Stimulated activated CD8-positive, alpha-beta memory T cell treated with anti-CD3 and anti-CD28 coated beads, Interleukin-15, amount 100 ng/mL, for 24 hours (primary cell): ENCODE results near the gene ASS1.

Source experiments
- DNase-seq: peaks from one replicate; pipeline ENCODE4 v3.0.0-alpha.2; 2020; ENCODE audit warnings: low read depth

ASS1 gene

DNA sequence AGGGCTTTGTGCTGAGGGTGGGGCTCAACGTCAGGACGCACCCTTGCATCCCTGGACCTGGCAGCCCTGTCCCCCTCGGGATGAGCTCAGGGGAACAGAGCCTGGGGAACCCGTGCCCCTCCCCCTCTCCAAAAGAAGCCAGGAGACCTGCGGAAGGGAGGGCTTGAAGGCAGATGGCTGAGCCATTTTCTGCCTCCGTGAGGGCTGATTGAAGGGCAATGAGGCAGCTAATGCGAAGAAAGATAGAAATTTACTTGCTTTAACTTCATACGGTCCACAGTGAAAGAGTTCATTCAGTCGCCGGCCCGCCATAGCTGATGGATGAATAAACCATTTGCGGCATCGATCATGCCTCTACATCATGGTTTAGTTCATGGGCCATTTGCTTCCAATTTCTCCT, 28.8 kb downstream of the ASS1 start:
- no peak for DNase-seq

DNA sequence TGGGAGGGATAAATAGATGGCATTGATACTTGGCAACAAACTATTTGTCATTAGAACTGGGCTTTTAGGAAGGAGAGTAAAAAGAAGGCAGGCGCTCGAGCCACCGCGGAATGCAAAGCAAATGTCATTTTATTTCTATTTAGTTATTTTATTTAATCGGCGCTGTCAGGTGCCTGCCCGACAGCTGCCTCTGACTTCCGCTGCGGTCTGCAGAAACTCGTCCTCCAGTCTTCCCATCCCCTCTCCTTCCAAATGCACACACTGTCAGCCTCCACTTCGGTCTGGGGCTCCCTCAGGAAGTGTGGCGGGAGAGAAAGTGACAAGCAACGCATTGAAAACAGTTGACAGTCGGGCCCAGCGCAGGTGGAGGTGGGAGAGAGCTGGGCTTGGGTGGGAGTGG, 29.3 kb downstream of the ASS1 start:
- no peak for DNase-seq

DNA sequence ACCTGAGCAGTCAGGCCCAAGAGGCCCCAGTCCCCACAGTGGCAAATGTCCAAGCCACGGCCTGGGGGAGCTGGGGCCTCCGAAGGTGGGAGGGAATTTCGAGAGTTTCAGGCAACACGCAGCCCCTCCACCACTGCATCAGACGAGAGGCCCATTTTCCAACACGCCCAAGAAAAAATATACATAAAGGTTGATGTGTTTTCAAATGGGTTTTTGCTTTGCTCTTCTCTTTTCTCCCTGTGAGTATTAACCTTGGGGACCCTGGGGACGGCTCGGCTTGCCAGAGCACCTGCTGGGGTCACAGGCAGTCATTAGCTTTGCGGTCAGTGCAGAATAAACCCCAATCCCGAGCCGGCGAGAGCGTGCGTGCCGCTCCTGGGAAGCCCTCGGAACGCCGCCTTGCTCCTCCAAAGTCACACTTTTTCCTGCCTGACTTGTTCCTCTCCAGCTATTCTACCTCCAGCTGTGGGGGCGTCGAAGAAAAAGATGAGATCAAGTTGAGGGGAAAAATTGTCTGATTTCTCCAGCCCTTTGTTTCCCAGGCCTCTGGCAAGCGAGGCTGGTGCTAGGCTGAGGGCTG, 31.5 kb downstream of the ASS1 start:
- no peak for DNase-seq

DNA sequence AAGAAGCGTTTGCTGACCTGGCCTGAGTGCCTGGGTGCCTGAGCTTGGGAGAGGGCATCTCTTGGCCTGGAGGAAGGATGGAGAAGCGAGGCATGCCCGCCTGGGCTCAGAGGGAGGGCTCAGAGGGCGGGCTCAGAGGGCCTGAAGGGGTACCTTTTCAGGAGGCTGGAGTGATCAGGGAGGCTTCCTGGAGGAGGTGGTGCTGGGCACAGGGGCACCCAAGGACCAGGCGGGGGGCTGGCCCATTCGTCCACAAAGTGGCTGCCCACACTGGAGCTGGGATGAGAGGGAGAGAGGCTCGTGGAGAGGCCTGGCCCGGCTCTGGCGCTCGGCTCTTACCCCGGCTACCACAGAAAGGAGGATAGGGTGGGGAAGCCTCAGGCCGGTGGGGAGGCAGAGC, 32.8 kb downstream of the ASS1 start:
- no peak for DNase-seq

DNA sequence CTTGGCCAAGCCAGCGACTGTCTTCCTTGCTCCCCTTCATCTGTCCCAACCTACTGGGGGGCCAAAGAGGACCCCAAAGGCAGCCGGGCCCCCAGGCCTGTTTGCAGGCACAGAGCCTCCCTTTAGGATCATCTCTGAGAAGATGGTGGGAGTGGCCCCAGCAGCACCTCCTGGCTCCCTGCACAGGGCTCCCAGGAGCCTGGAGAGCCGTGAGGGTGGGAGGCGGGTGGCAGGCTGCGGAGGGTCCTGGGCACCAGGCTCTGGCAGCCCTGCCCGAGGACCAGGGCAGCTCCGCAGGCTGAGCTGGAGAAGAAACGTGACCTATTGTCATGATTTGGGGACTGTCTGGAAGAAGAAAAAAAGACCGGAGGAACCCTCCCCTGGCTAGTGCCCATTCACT, 33.4 kb downstream of the ASS1 start:
- DNase-seq, result no peak

DNA sequence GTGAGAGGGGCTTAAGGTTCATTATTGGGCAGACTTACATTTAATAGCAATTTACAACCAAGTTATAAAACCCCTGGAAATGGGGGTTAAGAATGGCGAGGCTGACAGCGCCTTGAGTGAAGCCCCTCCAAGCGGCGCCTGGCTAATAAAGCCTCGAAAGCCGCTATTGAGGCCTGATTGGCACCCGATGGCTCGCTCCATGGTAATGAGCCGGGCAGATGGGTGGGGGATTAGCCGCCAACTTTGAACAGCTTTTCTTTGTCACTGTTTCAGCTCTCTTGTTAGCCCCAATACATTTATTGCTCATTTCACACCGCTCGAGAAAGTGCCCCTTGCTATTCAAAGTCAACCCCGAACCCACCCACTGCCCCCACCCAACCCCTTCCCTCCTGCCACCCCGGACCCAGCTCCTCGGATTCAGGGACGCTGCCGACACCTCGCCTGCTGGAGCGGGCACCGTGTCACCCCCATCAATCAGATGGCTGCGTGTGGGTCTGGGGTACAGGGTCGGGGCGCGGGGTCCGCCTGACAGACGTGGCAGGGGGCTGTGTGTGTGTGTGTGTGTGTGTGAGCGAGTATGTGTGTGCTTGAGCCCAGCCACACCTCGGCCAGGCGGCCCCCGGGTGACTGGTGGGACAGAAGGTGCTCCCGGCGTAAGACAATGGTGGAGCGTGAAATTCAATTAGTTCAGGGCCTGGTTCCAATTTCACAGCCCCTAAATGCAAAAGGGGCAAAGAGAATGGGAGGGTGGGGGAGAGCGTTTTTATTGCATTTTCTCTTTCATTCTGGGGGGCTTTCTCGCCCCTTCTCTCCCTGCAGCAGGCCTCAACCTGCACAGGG, 34.2 kb downstream of the ASS1 start:
- no peak for DNase-seq

DNA sequence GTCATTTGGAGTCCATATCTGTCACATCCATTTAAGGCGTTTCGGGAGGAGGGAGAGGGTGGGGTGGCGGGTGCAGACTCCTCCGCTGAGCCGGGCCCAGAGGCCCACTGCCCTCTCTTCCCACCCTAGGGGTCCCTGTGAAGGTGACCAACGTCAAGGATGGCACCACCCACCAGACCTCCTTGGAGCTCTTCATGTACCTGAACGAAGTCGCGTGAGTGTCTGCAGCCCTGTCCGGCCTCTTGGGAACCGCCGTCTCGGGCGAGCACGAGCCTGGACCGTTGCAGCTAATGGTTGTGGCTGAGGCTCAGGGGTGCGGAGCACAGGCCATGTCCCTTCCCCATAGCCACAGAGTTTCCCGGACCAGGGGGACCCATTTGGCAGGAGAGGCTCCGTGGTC, 34.8 kb downstream of the ASS1 start:
- no peak for DNase-seq

DNA sequence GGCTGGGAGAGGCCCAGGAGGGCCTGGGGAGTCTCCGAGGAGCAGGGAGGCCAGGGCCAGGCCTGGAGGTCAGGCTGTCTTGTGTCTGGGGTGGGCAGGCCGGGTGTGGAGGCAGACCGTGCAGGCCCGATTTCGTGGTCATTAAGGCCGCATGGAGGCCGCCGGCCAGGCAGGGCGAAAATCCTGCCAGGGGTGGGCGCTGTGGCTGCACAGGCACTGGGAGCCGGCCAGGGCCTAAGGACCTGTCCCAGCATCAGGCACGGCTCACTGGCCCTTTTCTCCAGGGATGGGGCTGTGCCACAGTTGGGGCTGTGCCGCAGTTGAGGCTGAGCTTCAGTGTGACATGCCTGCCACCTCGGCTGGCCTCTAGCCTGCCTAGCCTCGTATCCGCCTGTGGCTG, 35.9 kb downstream of the ASS1 start:
- DNase-seq, result no peak

DNA sequence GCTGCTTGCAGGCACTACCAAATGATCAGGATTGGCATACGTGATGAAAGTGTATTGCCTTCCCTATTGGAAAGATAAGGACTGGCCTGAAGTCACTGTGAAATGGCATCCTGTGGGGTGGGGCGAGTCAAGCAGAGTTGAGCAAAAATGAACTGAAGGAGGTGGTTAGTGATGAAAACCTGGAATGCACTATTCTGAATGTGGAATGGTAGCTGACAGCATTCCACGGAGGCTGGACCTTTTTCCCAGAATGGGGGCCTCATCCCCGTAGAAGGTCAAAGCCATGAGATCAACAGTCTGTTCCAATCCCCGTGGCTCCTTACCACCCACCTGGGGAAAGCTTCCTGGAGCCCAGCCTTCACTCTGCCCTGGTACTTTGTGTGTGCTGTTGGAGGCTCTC, 37.7 kb downstream of the ASS1 start:
- DNase-seq, result no peak

DNA sequence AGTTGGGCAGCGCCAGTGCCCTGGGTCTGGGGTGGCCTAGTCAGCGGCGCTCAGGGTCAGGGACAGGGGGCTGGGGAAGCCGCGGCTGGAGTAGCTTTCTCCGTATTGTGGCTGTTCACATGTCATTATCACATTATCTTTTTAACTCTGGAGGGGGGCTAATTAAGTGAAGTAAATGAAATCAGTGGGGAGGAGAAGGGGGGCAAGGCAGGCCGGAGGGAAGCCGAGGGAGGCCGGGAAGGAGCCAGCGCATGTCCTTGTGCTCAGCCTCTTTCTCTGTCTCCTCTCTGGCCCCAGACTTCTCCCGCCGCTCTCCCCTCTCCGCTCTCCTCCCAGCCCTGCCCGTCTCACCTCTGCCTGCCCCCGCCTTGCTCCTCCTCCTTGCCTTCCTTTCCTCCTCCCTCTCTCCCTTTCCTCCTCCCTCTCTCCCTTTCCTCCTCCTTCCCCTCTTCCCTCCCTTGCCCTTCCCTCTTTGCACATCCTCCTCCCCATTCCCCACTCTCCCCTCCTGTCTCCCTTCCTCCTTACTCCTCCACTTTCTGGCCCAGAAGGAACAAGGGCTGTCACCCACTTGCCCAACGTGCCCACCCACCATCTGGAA, 38.7 kb downstream of the ASS1 start:
- no peak for DNase-seq

DNA sequence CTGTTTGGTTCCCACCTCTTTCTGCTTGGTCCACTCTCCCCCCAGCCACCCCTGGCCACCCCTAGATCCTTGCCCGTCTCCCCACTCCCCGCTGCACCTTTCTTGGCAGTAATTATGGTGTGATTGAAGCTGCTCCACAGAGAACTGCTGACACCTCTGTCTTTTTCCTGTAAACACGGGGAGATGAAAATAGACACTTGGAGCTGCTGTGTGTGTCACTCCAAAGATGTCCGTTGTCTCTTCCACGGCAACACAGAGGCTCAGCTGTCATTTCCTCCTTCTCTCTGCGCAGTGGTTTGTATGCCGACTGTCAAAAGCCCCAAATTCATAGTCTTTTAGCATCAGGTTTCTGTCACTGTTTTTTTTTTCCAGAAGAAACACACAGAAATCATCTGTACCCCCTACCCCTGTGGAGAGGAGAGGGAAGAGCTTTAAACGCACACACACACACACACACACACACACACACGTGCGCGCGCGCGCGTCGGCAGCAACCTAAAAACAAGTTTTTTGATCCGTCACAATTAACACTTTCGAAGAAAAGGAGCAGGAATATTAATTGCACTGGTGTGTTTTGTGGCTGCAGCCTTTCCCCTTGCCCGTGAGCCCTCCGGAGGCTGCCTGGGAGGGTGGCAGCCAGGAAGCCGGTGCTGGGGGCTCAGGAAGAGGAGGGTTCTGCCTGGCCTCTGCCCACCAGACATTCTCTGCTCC, 39.8 kb downstream of the ASS1 start:
- no peak for DNase-seq

DNA sequence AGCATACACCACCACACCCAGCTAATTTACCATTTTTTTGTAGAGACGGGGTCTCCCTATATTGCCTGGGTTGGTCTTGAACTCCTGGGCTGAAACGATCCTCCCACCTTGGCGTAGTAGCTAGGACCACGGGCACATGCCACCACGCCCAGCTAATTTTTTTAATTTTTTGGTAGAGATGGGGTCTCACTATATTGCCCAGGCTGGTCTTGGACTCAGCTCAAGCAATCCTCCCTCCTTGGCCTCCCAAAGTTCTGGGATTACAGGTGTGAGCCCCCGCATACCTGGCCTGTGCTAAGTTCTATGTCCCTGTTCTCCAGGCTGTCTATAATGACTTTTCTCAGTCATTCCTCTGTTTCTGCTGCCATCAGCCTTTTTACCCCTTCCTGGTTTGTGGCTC, 41.3 kb downstream of the ASS1 start:
- DNase-seq, result no peak

DNA sequence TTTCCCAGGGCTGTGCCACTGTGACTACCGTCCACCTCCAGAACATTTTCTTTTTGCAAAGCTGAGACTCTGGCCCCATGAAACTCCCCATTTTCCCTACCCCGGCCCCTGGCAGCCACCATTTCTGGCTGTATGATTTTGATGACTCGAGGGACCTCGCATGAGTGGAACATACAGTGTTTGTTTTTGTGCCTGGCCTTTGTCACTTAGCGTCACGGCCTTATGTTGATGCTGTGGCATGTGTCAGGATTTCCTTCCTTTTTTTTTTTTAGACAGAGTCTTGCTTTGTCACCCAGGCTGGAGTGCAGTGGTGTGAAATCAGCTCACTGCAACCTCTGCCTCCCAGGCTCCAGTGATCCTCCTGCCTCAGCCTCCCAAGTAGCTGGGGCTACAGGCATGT, 42.7 kb downstream of the ASS1 start:
- no peak for DNase-seq

DNA sequence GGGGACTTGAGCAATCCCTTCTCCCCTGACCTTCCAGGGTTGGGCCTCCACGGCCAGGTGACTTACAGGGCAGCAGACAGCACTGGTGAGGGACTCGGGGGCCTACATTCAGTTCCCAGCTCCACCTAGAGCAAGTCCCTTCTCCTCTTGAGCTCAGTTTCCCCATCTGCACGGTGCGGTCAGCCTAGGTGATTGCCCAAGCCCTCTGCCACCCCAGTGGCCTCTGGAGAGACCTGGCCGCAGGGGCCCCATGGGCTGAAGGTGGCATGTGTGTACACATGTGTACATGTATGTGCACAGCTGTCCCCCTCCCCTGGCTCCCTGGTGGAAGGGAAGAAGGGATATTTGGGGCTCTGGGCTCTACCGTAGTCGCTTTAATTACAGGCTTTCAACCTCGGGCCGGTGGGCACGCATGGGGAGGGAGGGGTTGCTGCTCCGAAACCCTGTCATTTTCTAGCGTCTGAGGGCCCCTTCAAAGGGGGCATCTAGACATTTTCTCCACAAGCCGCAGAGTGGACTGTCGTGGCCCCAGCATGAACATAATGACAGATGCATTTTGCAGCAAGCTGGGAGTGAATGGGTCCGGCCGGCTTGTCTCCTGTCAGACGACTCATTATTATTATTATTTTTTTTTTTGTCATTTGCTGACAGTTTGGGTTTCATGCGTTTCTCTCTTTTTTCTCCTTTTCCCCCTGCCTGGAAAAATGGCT, 44.0 kb downstream of the ASS1 start:
- DNase-seq, result no peak

DNA sequence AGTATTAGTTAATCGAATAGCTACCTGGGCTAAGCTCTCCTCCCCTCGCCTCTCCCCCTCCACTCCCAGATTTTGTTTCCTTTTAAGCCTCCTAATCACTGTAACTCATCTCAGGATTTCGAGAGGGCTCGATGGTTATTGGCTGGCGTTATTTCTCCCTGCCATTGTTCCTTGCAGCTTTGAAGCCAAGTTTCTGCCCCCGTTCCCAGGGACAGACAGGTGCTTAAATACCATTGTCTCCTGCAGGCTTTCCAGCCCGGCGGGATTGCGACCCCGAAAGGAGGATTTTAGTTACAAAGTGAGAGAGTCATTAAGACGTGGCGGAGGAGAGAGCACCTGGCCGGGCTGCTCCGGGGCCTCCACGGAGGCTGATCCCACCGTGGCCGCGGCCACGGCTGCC, 46.2 kb downstream of the ASS1 start:
- DNase-seq, result no peak

DNA sequence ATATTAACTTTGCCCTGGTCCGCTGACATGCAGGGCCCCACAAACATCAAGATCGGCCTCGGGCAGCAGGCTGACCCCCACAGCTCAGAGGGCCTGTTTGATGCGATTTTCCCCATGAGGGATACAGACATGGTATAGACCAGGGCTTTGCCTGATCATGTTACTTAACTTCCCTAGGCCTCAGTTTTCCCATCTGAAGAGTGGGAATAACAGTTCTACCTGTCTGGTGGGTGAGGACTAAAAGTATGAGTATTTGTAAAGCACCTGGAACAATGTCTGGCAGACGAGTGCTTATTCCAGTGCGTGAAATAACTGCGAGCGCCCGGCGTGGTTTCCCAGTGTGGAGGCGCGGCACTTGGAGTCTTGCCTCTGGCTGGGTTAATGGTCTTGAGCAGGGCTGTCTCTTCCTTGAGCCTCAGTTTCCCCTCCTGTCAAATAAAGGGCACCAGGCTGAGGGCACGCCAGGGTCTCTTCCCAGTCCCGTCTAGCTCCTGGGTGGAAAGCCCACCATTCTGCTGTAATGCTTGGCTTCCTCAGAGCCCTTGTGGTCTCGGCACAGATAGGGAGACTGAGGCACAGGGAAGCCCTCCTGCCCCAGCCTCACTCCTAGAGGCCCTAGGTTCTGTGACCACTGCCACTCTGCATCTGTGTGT, 47.2 kb downstream of the ASS1 start:
- DNase-seq, result no peak

DNA sequence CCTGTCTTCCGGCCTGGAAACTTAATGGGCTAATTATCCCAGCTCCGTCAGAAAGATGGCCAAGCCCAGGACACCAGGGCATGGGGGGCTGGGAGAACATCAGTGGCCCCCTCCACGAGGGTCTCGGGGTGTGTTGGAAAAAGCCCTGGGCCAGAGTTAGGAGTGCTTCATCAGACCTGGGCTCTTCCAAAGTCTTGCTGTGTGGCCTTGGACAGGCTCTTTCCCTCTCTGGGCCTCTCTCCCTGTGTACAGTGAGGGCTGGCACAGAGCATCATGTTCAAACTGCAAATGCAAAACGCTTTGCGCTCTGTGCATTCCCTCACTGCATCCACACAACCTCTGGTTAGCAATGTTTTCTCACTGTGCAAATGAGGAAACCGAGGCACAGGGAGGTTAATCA, 48.3 kb downstream of the ASS1 start:
- DNase-seq, result no peak

DNA sequence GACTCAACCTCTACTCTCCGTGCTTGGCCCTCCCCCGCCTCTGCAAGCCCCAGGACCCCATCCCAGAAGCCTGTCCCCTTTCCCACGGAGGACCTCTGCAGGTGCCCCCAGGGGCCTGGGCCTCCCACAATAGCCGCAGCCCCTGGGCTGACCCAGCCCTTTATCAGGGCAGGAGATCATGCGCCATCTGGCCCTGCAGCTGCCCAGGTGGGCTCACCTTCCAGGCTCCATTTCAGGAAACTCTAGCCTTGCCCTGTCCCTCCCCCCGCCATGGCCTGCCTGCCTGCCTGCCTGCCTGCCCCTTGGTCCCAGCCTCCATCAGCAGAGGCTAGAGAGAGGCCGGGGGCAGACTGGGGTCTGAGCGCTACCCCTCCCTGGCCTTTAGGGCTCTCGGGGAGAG, 48.7 kb downstream of the ASS1 start:
- DNase-seq, result no peak

DNA sequence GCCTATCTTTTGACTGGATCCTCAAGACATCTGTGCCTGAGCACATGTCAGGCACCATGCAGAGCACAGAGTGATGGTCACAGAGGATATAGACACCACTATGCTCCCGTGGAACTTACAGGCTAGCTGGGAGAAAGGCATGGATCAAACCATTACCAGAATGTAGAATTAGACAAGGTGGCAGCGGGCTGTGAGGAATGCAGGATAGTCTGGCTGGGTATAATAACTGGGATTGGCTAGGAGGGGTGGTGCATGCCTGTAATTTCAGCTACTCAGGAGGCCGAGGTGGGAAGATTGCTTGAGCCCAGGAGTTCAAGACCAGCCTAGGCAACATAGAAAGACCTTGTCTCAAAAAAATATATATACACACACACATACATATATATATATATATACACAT, 50.3 kb downstream of the ASS1 start:
- no peak for DNase-seq

DNA sequence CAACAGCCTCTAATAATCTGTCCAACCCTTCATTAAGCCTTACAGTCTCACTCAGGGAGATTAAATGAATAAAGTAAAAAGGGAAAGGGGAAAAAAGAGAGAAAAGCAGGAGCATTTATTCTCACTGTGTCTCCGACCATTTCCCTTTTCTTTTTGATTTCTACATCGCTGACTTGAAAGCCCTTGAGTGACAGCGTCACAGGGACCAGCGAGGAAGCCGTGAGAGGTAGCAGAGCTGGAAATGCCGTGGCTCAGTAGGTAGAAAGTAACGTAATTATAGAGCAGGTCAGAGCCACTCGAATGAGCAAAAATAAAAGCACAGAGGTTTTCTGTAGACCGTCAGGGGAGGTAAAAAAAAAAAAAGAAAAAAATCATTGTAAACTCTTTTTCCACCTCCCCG, 52.4 kb downstream of the ASS1 start:
- DNase-seq, result no peak

DNA sequence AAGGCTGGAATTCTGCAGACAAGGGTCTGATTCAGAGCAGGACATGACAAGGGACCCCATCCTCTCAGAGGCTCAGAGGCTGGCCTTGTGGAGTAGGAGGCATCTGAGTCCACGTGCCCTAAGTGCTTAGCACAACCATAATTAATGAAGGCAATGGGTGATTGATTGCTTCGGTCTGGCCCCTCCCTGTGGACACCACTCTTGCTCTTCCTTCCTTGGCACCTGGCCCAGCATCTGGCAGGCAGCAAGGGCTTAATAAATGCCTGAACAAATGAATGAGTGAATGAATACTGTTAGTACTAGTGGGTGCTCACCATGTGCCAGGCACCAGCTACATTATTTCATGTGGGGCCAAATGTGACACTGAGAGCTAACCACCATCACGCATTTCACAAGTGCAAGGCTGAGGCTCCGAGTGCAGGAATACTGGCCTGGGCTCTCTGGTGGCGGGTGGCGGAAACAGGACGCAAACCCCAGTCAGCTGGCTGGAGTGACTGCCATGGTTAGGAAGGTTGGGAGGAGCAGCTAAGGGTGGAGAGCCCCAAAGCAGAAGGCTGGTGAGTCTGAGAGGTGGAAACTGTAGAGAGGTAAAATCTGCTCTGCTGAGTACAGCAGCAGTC, 53.6 kb downstream of the ASS1 start:
- DNase-seq, result no peak
